GM23338 (cell line): ENCODE results near the gene TNFRSF8. TPM values are rescaled to one million over a fixed set of nuclear protein-coding genes. Genes with fewer than 3 reads are reported as not detected.

Source experiments
- ATAC-seq: fragments of 200-7000 bp; cut with Tn5 transposase; 3 replicates; pipeline ENCODE4 v1.9.1; 2020
- DNase-seq: peaks from one replicate; pipeline ENCODE4 v3.0.0-alpha.2; 2015; ENCODE audit warnings: low spot score
- H2AFZ ChIP-seq: fragments of 200-600 bp; sonication (generic); 2 replicates; pipeline ENCODE4 v1.8.0; 2016; ENCODE audit warnings: antibody characterized with exemption, mild to moderate bottlenecking, moderate library complexity
- H3F3A ChIP-seq: fragments of 200-600 bp; sonication (generic); replicated peaks from 2 replicates; pipeline ENCODE4 v1.8.0; 2017; ENCODE audit warnings: antibody characterized with exemption, mixed run types, low read depth
- H3K27ac ChIP-seq: fragments of 200-600 bp; sonication (generic); 2 replicates; pipeline ENCODE4 v1.6.1; 2016; ENCODE audit warnings: low read depth
- H3K27me3 ChIP-seq: fragments of 200-600 bp; sonication (generic); 2 replicates; pipeline ENCODE4 v1.8.0; 2016; ENCODE audit warnings: mild to moderate bottlenecking, mixed run types, moderate library complexity; ENCODE audit not compliant: insufficient read depth
- H3K36me3 ChIP-seq: fragments of 200-600 bp; sonication (generic); 2 replicates; pipeline ENCODE4 v1.8.0; 2016; ENCODE audit warnings: mild to moderate bottlenecking; ENCODE audit not compliant: insufficient read depth
- H3K4me1 ChIP-seq: fragments of 200-600 bp; sonication (generic); 2 replicates; pipeline ENCODE4 v1.8.0; 2016; ENCODE audit warnings: mild to moderate bottlenecking, moderate library complexity; ENCODE audit not compliant: insufficient read depth
- H3K4me2 ChIP-seq: fragments of 200-600 bp; sonication (generic); 2 replicates; pipeline ENCODE4 v1.7.1; 2017; ENCODE audit warnings: mixed run types
- H3K4me3 ChIP-seq: fragments of 200-600 bp; sonication (generic); 2 replicates; pipeline ENCODE4 v1.6.1; 2016; ENCODE audit warnings: mixed run types
- H3K79me2 ChIP-seq: fragments of 200-600 bp; sonication (generic); replicated peaks from 2 replicates; pipeline ENCODE4 v1.8.0; 2017; ENCODE audit warnings: mild to moderate bottlenecking; ENCODE audit not compliant: insufficient read depth
- H3K9me2 ChIP-seq: fragments of 200-600 bp; sonication (generic); 2 replicates; pipeline ENCODE4 v1.8.0; 2017; ENCODE audit not compliant: insufficient read depth
- H4K20me1 ChIP-seq: fragments of 200-600 bp; sonication (generic); replicated peaks from 2 replicates; pipeline ENCODE4 v1.8.0; 2017; ENCODE audit warnings: mild to moderate bottlenecking; ENCODE audit not compliant: insufficient read depth
- H3K27ac Mint-ChIP-seq: 2 replicates; pipeline ENCODE4 v1.8.0; 2020; ENCODE audit warnings: inconsistent platforms, mild to moderate bottlenecking, moderate library complexity, mixed read lengths
- H3K27me3 Mint-ChIP-seq: 3 replicates; pipeline ENCODE4 v1.8.0; 2022; ENCODE audit warnings: low read depth, mild to moderate bottlenecking, moderate library complexity, mixed read lengths, inconsistent platforms; ENCODE audit not compliant: insufficient read depth, poor library complexity
- H3K36me3 Mint-ChIP-seq: 3 replicates; pipeline ENCODE4 v1.8.0; 2021; ENCODE audit warnings: low read depth, mild to moderate bottlenecking, inconsistent platforms, moderate library complexity, mixed read lengths
- H3K4me1 Mint-ChIP-seq: 3 replicates; pipeline ENCODE4 v1.8.0; 2020; ENCODE audit warnings: mild to moderate bottlenecking, inconsistent platforms, mixed read lengths
- H3K4me3 Mint-ChIP-seq: 3 replicates; pipeline ENCODE4 v1.8.0; 2021; ENCODE audit warnings: moderate library complexity, mild to moderate bottlenecking, inconsistent platforms, mixed read lengths
- H3K9me3 Mint-ChIP-seq: 3 replicates; pipeline ENCODE4 v1.8.0; 2020; ENCODE audit warnings: moderate library complexity, mild to moderate bottlenecking, inconsistent platforms, mixed read lengths
- EZH2 ChIP-seq: fragments of 200-600 bp; sonication (generic); IDR thresholded peaks from one replicate; pipeline ENCODE4 v1.8.0; 2017; ENCODE audit warnings: antibody characterized with exemption, mild to moderate bottlenecking, low read depth; ENCODE audit not compliant: unreplicated experiment
- EZH2phosphoT487 ChIP-seq: fragments of 200-600 bp; sonication (generic); IDR thresholded peaks from one replicate; pipeline ENCODE4 v1.8.1; 2018; ENCODE audit warnings: antibody characterized with exemption; ENCODE audit not compliant: unreplicated experiment
- POLR2AphosphoS5 ChIP-seq: IDR thresholded peaks from 2 replicates; pipeline ENCODE4 v1.6.1; 2016; ENCODE audit warnings: antibody characterized with exemption, low read depth
- STAT1 ChIP-seq: IDR thresholded peaks from one replicate; pipeline ENCODE4 v1.6.1; 2016; ENCODE audit warnings: antibody characterized with exemption; ENCODE audit not compliant: unreplicated experiment
- ZNF114 ChIP-seq: fragments of 250-450 bp; sonication (Bioruptor Pico); IDR thresholded peaks from 2 replicates; pipeline ENCODE4 v1.5.0; 2020; ENCODE audit warnings: mild to moderate bottlenecking, moderate library complexity
- polyA plus RNA-seq: library from polyadenylated mRNA; unstranded; fragments of >200 nt; fragmentation: Nextera tagmentation; extraction: Ambion mirVana; gene quantifications from 2 replicates; pipeline ENCODE4 v1.2.1, GENCODE V29; 2016
- total RNA-seq: library from RNA; depleted of rRNA; stranded (reverse); fragments of >200 nt; shearing (Covaris generic); gene quantifications from 2 replicates; pipeline ENCODE4 v1.2.3, GENCODE V29; 2014
- TF ChIP-seq, protein P1 (sequence below), 2 experiments: fragments of 200-600 bp in 1 of 2; sonication (generic) in 1 of 2; conservative IDR thresholded peaks; 2 replicates each; pipeline versions ENCODE4 v1.5.1 to v1.6.1; 2016 to 2017; ENCODE audit warnings: antibody characterized with exemption in 2 of 2, low read depth in 2 of 2, mild to moderate bottlenecking in 2 of 2, moderate library complexity in 1 of 2
- TF ChIP-seq, protein P2 (sequence below): fragments of 250-450 bp; sonication (Bioruptor Pico); IDR thresholded peaks from 2 replicates; pipeline ENCODE4 v1.5.0; 2020; ENCODE audit warnings: mild to moderate bottlenecking, moderate library complexity

The TNFRSF8 gene
- total and polyA plus RNA-seq, 2 experiments from 2014 or later = 11.7 to 28.2 TPM

DNA sequence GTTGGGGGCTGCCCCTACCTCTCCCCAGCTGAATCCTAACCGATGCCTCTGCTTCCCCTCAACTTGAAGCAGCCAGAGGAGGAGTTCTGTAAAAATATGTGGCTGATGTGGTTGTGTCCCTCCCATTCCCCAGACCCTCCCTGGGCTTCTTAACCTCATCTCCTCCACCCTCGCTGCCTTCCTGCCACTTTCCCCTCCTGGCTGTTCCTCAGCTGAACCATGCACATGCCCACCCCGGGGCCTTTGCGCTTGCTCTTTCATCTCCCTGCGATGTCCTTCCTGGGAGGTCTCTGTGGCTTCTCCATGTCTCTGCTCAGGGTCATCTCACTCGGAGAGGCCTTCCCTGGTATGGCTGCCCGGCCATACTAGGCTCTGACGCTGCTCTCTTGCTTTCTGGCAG, 34.9 kb upstream of the TNFRSF8 start:
- Mint-ChIP-seq H3K9me3 (no peaks in the 10 kb centered on the region), H3K27ac (no peak overlapping the region), H3K4me1 (no peaks in the 10 kb centered on the region), H3K27me3 (peaks cover 4% of the 10 kb centered on the region), H3K36me3 (peaks cover 54% of the 10 kb centered on the region), H3K4me3 (no peak overlapping the region)
- ATAC-seq (no peak), DNase-seq (no peak)
- Histone ChIP-seq H2AFZ (no peak overlapping the region), H3K36me3 (peaks cover 28% of the 10 kb centered on the region), H3K4me1 (no peaks in the 10 kb centered on the region), H3K4me2 (no peak overlapping the region), H3K4me3 (no peak overlapping the region), H3K27me3 (no peaks in the 10 kb centered on the region), H3F3A (no peaks in the 10 kb centered on the region; the same call in 1 of the 2 replicates), H4K20me1 (no peaks in the 10 kb centered on the region; the same call in none of the 2 replicates), H3K79me2 (no peaks in the 10 kb centered on the region), H3K27ac (no peak overlapping the region), H3K9me2 (no peaks in the 10 kb centered on the region)
- TF ChIP-seq EZH2 (no peak), EZH2phosphoT487 (no peak), ZNF114 (no peak), POLR2AphosphoS5 (no peak), STAT1 (no peak)
- TF ChIP-seq, protein P1, sequence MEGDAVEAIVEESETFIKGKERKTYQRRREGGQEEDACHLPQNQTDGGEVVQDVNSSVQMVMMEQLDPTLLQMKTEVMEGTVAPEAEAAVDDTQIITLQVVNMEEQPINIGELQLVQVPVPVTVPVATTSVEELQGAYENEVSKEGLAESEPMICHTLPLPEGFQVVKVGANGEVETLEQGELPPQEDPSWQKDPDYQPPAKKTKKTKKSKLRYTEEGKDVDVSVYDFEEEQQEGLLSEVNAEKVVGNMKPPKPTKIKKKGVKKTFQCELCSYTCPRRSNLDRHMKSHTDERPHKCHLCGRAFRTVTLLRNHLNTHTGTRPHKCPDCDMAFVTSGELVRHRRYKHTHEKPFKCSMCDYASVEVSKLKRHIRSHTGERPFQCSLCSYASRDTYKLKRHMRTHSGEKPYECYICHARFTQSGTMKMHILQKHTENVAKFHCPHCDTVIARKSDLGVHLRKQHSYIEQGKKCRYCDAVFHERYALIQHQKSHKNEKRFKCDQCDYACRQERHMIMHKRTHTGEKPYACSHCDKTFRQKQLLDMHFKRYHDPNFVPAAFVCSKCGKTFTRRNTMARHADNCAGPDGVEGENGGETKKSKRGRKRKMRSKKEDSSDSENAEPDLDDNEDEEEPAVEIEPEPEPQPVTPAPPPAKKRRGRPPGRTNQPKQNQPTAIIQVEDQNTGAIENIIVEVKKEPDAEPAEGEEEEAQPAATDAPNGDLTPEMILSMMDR (conservative IDR thresholded peaks at IDR 0.05; ENCODE audit: low read depth in 2 of 2) = no peak
- TF ChIP-seq, protein P2, sequence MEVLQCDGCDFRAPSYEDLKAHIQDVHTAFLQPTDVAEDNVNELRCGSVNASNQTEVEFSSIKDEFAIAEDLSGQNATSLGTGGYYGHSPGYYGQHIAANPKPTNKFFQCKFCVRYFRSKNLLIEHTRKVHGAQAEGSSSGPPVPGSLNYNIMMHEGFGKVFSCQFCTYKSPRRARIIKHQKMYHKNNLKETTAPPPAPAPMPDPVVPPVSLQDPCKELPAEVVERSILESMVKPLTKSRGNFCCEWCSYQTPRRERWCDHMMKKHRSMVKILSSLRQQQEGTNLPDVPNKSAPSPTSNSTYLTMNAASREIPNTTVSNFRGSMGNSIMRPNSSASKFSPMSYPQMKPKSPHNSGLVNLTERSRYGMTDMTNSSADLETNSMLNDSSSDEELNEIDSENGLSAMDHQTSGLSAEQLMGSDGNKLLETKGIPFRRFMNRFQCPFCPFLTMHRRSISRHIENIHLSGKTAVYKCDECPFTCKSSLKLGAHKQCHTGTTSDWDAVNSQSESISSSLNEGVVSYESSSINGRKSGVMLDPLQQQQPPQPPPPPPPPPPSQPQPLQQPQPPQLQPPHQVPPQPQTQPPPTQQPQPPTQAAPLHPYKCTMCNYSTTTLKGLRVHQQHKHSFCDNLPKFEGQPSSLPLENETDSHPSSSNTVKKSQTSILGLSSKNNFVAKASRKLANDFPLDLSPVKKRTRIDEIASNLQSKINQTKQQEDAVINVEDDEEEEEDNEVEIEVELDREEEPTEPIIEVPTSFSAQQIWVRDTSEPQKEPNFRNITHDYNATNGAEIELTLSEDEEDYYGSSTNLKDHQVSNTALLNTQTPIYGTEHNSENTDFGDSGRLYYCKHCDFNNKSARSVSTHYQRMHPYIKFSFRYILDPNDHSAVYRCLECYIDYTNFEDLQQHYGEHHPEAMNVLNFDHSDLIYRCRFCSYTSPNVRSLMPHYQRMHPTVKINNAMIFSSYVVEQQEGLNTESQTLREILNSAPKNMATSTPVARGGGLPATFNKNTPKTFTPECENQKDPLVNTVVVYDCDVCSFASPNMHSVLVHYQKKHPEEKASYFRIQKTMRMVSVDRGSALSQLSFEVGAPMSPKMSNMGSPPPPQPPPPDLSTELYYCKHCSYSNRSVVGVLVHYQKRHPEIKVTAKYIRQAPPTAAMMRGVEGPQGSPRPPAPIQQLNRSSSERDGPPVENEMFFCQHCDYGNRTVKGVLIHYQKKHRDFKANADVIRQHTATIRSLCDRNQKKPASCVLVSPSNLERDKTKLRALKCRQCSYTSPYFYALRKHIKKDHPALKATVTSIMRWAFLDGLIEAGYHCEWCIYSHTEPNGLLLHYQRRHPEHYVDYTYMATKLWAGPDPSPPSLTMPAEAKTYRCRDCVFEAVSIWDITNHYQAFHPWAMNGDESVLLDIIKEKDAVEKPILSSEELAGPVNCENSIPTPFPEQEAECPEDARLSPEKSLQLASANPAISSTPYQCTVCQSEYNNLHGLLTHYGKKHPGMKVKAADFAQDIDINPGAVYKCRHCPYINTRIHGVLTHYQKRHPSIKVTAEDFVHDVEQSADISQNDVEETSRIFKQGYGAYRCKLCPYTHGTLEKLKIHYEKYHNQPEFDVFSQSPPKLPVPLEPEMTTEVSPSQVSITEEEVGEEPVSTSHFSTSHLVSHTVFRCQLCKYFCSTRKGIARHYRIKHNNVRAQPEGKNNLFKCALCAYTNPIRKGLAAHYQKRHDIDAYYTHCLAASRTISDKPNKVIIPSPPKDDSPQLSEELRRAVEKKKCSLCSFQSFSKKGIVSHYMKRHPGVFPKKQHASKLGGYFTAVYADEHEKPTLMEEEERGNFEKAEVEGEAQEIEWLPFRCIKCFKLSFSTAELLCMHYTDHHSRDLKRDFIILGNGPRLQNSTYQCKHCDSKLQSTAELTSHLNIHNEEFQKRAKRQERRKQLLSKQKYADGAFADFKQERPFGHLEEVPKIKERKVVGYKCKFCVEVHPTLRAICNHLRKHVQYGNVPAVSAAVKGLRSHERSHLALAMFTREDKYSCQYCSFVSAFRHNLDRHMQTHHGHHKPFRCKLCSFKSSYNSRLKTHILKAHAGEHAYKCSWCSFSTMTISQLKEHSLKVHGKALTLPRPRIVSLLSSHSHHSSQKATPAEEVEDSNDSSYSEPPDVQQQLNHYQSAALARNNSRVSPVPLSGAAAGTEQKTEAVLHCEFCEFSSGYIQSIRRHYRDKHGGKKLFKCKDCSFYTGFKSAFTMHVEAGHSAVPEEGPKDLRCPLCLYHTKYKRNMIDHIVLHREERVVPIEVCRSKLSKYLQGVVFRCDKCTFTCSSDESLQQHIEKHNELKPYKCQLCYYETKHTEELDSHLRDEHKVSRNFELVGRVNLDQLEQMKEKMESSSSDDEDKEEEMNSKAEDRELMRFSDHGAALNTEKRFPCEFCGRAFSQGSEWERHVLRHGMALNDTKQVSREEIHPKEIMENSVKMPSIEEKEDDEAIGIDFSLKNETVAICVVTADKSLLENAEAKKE (CRISPR knock-in tag) = no peak
